Activated CD4-positive, alpha-beta T cell treated with anti-CD3 and anti-CD28 coated beads, Interleukin-10, Interleukin-2, amounts not matched to agents 100 ng/mL and 50 ng/mL, durations not matched to agents 16 hours and 8 hours (primary cell): ENCODE measurements around the gene ARHGAP31.
"Not testable (repeated sequence)": the region's sequence is repeated elsewhere in the genome, so short reads cannot be mapped to it uniquely, and the experiment has no call there.

ENCODE experiments used
- DNase-seq: peaks from one replicate; pipeline ENCODE4 v3.0.0-alpha.2; 2020

The ARHGAP31 gene

DNA sequence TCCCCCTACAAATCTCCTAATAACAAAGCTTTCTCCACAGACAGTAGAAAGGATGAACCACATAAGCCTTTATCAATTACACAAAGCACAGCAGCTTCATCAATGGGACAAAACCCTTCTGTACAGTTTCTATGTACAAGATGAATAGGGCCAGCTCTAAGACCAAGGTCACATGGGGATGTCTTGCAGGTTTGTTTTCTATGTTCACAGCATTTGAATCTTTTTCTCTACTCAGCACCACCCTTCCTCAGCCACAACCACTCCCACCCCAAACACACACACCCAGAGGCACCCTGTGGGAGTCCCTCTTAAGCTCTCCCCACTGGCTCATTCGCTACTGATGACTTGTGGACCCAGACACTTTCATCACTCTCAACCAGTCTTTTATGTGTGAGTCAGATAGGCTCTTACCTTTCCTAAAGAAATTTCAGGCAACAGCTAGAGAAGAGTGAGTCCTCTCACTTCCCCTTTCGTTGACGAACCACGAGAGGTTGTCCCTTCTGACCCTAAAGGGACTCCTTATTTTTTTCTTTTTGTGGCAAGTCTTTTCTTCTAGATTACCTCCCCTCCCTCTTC lies 57.9 kb downstream of the ARHGAP31 start:
- peak; percentile 17 for DNase-seq

DNA sequence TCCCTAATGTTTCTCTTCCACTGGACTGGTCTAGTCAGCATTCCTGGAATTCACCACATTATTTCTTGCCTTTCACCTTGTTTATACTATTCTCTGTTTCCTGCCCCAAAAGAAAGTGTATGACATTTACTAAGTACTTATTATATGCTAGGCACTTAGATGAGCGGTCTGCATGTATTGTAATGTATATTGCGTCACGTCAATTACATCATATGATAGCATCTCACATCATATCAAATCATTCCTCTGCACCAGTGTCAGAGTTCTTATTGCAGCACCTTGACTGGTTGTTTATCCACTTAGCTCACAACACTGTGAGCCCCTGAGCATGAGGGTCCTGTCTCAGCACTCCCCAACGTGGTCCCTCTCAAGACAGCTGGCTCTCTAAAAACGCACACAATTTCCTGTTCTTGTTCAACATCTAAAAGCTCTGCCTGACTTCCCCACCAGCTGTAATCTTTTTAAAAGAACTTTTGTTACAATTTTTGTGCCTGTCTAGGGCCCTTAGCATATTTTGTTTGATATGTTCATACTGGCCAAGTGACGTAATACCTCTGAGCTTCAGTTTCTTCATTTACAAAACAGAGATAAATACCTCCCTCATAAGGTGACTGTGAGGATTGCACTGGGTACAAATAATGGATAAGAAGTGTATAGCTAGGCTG lies 58.8 kb downstream of the ARHGAP31 start:
- DNase-seq, result peak; percentile 35

DNA sequence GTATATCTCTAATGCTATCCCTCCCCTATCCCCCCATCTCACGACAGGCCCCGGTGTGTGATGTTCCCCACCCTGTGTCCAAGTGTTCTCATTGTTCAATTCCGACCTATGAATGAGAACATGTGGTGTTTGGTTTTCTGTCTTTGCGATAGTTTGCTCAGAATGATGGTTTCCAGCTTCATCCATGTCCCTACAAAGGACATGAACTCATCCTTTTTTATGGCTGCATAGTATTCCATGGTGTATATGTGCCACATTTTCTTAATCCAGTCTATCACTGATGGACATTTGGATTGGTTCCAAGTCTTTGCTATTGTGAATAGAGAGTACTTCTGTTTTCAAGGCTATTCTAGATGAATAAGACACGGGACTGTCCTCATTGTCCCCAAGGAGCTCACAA lies 61.4 kb downstream of the ARHGAP31 start:
- DNase-seq, result not testable (repeated sequence)

DNA sequence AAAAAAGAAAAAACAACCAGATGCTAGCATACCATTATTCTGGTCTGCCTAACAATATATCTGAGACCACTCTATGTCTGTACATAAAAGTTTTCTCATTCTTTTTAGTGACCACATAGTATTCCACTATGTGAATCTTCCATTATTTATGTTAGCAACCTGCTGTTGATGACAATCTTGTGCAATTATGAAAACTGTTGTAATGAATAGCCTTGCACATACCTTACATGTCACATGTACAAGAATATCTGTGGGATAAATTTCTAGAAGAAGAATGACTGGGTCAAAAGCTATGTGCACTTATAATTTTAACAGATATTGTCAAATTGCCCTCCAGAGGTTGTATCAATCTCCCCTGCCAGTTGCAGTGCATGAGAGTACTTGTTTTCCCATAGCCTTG lies 62.5 kb downstream of the ARHGAP31 start:
- no peak for DNase-seq

DNA sequence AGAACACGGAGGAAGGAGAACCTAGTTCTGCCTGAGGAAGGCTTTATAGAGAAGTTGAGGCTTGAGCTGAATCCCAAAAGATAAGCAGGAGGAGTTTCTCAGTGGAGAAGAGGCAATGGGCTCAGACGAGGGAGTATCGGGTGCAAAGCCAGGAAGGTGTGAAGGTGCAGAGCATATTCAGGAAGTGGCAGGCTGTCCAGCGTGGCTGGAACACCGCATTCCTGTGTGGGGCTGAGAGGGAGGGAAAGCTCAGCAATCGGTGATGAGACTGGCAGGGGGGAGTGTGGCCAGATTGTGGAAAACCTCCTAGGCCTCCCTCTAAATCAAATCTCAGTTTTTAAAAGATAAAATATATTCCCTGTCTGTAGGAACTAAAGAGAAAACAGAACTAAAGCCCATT lies 63.0 kb downstream of the ARHGAP31 start:
- DNase-seq, result no peak

DNA sequence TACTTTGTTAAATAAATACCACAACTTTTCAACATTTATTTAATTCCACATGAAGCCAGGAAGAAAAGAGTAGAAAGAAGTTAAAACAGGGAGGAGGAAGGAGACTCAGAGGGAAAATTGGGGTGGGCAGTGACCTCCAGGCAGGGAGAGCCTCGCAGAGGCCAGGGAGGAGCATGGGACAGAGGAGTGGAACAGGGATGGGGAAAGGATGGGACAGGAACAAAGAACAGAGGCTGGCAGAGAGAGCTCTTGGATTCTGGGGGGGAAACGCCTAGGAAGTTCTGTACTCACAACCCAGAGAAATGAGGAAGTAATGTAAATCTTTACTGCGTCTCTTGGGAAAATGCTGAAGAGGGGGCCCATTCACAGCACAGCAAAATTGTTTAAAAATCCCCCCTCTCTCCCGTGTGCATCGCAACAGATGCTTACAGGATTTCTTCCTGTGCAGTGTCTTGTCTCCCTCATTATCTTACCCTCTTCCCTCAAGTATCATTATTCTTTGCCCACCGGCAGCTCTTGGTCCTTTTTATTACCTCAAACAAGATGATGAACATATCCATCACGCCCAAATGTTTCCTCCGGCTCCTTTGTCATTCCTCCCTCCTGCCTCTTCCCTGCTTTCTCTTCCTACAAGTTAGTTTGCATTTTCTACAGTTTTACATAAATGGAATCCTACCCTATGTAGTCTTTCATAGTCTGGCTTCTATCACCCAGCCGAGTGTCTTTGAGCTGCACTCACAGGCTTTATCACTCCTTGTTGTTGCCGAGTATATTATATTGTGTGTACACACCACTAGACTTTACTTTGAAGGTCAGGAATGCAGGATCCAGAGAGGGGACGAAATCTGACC lies 65.5 kb downstream of the ARHGAP31 start:
- no peak for DNase-seq

DNA sequence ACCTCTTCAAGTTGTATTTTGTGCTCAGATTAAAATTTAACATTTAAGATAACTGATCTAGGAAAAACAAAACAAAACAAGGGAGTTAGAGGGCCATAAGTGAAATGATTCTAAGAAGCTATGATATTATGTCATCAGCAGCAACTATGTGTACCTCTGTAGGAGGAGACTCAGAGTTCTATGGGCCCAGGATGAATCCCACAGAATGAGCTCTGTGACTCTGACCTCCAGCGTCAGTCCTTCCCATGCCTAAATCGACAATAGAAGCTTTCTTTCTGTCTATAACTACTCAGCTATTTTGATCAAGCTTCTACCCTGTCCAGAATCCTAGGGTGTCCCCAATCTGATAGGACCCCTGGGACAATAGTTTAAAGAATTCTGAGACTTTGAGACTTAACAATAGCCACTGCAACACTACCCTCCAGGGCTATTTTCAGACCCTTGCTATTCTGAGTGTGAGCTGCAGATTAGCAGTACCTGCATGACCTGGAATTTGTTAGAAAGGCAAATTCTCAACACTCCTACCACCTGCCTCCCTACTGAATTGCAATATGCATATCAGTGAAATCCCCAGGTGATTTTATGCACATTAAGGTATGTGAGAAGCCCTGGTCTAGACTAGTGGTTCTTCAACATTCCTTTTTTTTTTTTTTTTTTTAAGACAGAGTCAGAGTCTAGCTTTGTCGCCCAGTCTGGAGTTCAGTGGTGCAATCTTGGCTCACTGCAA lies 66.7 kb downstream of the ARHGAP31 start:
- no peak for DNase-seq

DNA sequence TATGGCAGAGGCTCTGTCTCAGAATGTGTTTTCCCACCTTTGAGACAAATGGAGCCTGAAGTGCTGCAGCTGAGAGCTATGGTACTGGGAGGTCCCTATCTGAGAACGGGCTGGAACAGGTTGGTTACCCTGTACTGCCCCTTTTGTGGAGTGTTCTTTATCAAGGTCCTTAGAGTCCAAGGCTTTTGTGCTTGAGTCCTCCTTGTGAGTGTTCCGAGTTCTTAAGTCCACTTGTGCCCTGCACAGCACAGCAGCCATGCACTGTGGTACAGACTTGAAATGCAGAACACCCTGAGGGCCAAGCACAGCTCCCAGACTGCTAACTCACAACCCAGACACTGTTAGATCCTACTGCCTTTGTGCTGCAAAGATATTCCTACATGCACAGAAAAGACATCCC lies 67.8 kb downstream of the ARHGAP31 start:
- no peak for DNase-seq

DNA sequence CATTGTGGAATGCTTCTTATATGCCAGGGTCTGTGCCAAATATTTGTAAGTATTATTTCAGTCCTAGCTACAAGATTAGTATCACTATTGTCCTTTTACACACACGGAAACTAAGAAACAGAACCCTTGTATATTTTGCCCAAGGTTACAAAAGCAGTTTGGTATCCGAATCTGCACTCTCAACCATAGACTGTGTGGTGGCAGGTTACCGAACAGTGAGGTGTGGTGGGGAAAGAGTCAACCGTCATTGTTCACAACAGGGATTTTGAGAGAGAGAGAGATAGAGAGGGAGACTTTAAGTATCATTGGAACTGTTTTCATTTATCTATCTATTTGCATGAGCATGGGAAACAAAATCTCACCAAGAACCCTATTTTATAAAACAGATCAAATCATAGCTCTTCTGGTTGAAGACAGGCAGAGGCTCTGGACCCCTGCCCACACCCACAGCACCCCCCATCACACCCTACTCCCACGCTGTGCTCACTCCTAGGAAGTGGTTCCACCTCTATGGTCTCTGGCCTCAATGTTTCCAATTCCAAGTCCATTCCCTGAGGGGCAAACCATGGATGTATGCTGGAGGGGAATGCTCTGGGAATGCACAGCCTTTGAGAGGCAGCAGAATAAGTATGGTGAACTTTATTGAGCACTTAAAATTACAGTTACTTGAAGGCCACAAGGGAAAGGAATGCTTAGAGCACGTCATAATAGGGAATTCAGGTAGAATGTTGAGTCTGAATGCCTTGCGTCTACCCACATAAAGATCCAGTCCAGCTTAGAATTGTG lies 69.0 kb downstream of the ARHGAP31 start:
- DNase-seq, result no peak

DNA sequence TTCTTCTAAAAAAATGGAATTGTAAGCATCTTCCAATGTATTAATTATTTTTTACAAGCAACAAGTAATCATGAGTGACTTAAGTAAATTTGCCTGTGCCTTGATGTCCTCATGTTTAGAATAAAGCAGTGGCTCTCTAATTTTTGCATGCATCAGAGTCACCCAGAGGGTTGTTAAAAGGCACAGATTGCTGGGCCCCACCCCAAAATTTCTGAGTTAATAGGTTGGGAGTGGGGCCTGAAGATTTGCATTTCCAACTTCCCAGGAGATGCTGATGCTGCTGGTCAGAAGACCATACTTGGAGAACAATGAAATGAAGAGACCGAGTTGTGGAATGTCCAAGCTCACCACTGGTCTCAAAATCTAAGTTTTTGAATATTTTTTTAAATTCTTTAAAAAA lies 70.2 kb downstream of the ARHGAP31 start:
- DNase-seq, result no peak

DNA sequence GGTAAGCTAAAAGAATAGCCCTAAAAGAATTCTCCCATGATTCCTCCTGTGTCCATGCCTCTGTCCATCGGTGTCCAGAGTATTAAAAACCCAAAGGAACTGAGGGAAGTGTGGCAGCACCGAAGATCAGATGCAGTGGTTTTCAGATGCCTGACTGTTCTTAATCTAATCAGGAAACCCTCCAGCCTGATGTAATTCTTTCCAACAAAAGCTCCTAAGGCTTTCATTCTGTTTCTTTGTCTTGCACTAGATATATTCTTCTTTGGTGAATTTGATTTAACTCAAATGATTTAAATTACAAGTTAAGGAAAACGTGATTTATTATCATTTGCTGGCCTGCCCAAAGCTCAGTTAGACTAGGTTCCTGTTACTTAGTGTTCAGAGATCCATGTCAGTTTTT lies 71.2 kb downstream of the ARHGAP31 start:
- no peak for DNase-seq

DNA sequence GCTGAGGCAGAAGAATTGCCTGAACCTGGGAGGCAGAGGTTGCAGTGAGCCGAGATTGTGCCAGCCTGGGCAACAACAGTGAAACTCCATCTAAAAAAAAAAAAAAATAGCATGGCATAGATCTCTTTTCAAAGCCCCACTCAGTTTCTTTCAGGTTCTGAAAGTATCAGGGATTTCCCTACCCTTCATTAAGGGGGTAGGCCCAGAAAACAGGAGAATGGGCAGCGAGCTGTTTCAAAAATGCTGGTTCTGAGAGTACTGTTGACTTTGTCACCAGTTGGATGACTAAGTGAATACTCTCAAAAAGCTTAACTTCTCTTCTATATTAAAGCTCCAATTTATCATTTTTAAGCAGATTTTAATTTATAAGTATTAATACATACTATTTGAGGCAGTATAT lies 72.8 kb downstream of the ARHGAP31 start:
- no peak for DNase-seq

DNA sequence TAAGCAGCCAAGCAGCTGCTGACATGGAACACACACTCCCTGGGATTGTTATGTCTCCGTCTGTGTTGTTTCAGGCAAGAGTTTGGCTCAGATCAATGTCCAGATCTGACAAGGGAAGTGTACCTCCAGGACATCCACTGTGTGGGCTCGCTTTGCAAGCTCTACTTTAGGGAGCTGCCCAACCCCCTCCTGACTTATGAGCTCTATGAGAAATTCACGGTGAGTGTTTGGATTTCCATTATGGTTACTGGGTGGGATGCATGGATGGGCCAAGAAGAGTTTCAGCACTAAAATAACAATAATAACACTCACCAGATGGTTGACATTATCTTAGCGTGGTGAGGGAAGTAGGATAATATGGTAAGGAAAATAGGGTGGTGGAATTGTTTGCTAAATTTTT lies 74.1 kb downstream of the ARHGAP31 start:
- DNase-seq, result no peak

DNA sequence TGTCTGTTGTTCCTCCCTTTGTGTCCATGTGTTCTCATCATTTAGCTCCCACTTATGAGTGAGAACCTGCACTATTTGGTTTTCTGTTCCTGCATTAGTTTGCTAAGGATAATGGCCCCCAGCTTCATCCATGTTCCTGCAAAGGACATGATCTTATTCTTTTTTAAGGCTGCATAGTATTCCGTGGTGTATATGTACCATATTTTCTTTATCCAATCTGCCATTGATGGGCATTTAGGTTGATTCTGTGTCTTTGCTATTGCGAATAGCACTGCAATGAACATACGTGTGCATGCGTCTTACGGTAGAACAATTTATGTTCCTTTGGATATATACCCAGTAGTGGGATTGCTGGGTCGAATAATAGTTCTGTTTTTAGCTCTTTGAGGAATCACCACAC lies 77.6 kb downstream of the ARHGAP31 start:
- not testable (repeated sequence) for DNase-seq

DNA sequence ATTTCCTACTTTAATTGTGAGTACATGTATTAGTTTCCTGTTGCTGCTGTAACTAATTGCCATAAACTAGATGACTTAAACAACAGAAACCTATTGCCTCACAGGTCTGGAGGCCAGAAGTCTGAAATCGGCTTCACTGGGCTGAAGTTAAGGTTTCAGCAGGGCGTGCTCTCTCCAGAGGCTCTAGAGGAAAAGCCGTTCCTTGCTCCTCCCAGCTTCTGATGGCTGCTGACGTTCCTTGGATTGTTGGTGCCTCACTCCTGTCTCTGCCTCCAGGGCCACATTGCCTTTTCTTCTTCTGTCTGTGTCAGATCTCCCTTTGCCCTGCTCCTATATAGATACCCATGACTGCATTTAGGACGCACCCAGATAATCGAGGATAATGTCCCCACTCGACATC lies 80.9 kb downstream of the ARHGAP31 start:
- no peak for DNase-seq

DNA sequence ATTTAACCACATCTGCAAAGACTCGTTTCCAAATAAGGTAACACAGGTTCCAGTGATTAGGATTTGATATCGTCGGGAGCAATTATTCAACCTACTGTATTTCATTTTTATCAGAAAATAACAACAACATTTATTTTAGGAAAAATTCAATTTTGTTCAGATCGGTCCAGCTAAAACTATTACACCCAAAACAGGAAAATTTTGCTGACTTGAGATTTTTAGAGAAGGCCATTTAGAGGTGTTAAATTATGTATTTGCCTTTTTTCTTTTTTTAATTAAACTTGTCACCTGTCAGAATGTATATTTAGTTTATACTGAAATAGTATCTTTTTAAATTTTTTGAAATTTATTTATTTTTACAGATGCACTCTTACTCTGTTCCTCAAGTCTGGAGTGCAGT lies 81.3 kb downstream of the ARHGAP31 start:
- no peak for DNase-seq

DNA sequence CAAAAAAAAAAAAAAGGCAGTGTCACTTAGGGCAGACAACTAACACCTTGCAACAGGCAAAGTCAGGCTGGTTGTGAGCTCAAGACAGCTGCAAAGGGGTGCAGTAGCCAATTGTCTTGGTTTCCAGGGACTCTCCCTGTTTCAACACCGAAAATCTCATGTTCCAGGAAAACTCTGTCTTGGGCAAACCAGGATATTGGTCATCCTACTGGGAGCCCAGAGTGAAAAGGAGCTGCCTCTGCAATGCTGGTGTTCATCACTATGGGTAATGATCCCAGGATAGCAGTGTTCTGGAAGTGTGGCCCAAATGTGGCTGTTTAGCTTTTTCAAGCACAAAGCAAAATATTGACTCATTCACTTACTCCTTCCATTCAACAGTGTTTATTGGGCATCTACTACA lies 82.6 kb downstream of the ARHGAP31 start:
- DNase-seq, result no peak

DNA sequence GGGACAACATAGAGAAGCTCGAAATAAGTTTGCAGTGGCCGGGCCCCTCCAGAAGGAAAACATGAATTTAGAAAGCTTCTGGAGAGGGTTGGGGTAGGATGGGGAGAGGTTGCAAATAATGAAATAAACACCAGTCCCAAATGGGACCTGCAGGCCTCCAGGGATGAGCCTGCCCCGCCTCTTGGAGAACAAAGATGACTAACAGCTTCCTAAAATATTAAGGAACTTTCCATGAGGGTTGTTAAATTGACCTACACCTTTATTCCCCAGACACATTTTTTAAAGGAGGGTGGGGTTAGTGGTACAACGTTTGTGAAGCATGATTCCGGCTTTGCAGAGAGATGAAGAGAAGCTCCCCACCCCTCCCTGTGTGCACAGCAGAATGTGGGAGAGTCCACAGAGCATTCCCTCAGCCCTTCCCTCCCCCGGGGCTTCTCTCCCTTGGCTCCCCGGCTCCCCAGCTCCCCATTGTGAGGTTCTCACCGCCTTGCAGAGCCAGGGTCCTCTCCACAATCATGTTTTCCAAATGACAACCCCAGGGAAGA lies 84.1 kb downstream of the ARHGAP31 start:
- no peak for DNase-seq

DNA sequence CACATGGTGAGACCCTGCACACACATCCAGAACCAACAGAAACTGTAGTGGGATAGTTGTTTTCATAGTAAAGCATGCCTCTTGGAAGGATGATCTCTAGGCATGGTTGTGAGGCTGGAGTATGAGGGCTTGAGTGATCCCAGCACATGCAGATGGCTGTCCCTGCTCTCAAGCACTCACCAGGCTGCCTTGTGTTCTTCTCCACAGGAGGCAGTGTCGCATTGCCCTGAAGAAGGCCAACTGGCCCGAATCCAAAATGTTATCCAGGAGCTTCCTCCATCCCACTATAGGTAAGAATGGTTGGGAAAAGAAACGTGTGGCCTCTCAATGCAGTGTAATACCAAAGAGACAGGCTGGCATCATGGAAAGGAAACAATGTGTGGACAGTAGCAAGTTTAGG lies 86.5 kb downstream of the ARHGAP31 start:
- DNase-seq, result no peak

DNA sequence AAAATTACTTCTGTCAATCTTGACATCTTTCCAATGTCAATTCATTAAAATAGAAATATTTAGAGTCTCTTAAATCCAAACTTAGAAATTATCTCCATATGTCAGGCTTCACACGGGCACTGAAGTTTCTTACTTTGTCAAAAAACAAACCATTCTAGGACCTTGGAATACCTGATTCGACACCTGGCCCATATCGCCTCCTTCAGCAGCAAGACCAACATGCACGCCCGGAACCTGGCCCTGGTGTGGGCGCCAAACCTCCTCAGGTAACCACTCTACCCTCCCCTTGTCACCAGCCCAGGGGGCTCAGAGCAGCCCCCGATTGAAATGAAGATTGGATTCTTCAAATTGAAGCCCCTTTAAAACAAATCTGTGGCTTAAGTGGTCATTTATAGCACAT lies 88.0 kb downstream of the ARHGAP31 start:
- DNase-seq, result no peak

DNA sequence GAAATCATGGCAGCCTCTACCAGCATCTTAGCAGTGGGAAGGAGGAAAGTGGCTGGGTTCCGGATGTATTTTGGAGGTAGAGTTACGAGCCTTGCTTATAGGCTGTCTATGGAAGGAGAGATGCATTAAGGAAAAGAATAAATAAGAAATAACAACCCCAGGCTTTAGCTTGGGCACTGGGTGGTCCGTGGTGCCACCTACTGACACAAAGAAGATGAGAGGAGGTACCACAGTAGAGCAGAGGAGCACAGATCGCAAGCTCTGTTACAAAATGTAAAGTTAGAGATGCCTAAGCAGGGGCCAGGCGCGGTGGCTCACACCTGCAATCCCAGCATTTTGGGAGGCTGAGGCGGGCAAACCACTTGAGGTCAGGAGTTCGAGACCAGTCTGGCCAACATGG lies 94.4 kb downstream of the ARHGAP31 start:
- no peak for DNase-seq

DNA sequence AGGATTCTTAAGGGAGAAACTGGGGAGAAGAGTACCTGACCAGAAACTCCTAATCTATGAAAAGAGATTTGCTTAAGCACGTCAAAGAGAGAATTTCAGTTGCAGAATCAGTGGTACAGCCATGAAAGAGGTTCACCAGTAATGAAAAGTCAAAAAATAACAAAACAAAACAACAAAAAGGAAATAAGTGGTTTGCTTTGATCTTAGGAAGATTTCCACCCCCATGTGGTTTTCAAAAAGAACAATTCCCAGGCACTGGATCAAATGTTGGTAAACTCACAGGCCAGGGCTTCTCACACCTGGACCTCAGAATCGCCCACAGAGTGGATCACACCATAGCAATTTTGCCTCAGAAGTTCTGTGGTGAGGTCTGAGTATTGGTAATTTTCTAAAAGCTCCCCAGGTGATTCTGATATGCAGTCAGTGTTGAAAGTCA lies 101.8 kb downstream of the ARHGAP31 start:
- DNase-seq, result peak; percentile 56
